GM18951 (cell line): ENCODE measurements around the gene GEMIN4.
"Not testable (repeated sequence)": the region's sequence is repeated elsewhere in the genome, so short reads cannot be mapped to it uniquely, and the experiment has no call there.

Experiments
- POLR2A ChIP-seq: IDR thresholded peaks from 4 replicates; pipeline ENCODE4 v1.6.1; 2011; ENCODE audit warnings: mild to moderate bottlenecking; ENCODE audit not compliant: insufficient read length, insufficient read depth; ENCODE audit errors: extremely low read depth
- in situ Hi-C: fragments of 300-500 bp; cut with MboI; formaldehyde crosslinking; loops from one replicate; pipeline ENCODE4 v1.12.0; 2022; ENCODE audit warnings: low sequenced_read_pairs, mixed read lengths, inconsistent platforms; ENCODE audit not compliant: unreplicated experiment

Gene GEMIN4

GRCh38 chr17:789160-789840 is 37.2 kb upstream of the GEMIN4 start:
- in situ Hi-C loops: loop anchor here (5.0 kb wide), 1 partner anchor 198 kb away; no protein-coding TSS in a partner anchor
- TF ChIP-seq POLR2A: no peak

DNA sequence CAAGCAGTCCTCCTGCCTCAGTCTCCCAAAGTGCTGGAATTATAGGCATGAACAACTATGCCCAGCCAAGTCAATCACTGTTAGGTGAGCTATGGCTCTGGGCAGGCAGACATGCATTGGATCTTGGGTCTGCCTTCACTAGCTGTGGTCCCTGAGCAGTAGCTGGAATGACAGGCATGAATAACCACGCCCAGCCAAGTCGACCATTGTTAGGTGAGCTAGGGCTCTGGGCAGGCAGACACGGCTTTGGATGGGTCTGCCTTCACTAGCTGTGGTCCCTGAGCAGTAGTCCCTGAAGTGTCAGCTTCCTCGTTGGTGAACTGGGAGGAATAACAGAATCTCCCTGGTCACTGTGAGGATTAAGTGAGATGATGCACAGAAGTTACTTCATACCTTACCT is 36.5 kb upstream of the GEMIN4 start:
- TF ChIP-seq POLR2A: no peak
- in situ Hi-C loops: loop anchor here (5.0 kb wide), 1 partner anchor 199 kb away; no protein-coding TSS in a partner anchor

DNA sequence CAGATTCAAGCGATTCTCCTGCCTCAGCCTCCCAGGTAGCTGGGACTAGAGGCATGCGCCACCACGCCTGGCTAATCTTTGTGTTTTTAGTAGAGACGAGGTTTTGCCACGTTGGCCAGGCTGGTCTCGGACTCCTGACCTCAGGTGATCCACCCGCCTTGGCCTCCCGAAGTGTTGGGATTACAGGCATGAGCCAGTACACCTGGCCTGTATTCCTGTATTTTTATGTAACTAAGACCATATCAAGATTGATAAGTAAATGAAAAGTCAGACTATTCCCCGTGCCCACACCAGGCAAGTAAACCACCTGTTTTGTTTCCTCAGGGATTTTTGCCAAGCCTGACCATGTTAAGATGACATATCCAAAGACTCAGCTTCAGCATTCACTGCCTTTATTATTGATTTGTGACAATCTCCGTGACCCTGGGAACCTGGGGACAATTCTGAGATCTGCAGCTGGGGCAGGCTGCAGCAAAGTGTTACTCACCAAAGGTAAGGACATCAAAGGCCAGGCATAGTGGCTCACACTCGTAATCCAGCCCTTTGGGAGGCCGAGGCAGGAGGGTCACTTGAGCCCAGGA is 35.7 kb upstream of the GEMIN4 start:
- in situ Hi-C loops: loop anchor here (5.0 kb wide), 1 partner anchor 200 kb away; no protein-coding TSS in a partner anchor

DNA sequence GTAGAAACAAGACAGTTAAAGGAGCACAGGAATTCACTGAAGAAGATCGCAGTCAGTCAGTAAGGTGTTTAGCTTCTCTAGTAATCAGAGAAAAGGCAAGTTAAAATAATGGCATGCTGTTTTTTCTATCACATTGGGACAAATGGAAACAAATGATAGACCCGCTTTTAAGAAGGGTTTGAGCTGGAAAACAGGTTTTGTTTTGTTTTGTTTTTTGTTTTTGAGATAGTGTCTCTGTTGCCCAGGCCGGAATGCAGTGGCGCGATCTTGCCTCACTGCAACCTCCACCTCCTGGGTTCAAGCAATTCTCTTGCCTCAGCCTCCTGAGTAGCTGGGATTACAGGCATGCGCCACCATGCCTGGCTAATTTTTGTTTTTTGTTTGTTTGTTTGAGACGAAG is 33.8 kb upstream of the GEMIN4 start:
- in situ Hi-C loops: loop anchor here (5.0 kb wide), 1 partner anchor 201 kb away; no protein-coding TSS in a partner anchor

More for the DNA sequence above, 35.7 kb upstream of the GEMIN4 start:
- TF ChIP-seq POLR2A: no peak

- TF ChIP-seq POLR2A: no peak
- in situ Hi-C loops: no loop called here
These were observed 32.1 kb upstream of the GEMIN4 start for GRCh38 chr17:784143-784542.

- TF ChIP-seq POLR2A: peak; percentile 91
- in situ Hi-C loops: no loop called here
These were observed 30.0 kb upstream of the GEMIN4 start, which contains the start of the genes GLOD4 and MRM3 for GRCh38 chr17:781805-782731. GLOD4 (minus strand) TSS chr17:782280; CDS start chr17:782255, 25 bp downstream. MRM3 (plus strand) TSS chr17:782353; CDS start chr17:782379, 26 bp downstream.

DNA sequence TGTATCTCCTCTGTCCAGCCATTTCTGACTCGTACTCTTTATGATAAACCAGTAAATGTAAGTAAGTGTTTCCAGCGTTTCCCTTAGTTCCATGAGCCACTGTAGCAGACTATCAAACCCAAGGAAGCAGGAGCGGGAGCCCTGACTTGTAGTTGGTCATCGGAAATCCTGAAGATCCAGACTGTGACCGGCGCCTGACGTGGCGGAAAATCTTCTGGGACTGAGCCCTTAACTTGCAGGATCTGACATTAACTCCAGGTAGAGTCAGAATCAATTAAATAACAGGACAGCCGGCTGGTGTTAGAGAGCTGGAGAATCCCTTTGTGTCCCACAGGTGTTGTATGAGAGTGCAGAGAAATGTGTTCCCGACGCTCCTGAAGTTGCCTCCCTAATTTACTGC is 26.0 kb upstream of the GEMIN4 start:
- no peak for TF ChIP-seq POLR2A
- in situ Hi-C loops: no loop called here

- in situ Hi-C loops: no loop called here
- no peak for TF ChIP-seq POLR2A
These were observed 22.2 kb upstream of the GEMIN4 start for GRCh38 chr17:774313-774584.

GRCh38 chr17:773467-774312 is 21.6 kb upstream of the GEMIN4 start:
- no peak for TF ChIP-seq POLR2A
- in situ Hi-C loops: no loop called here

GRCh38 chr17:773016-773415 is 21.0 kb upstream of the GEMIN4 start:
- in situ Hi-C loops: no loop called here
- no peak for TF ChIP-seq POLR2A

GRCh38 chr17:767076-767475 is 15.0 kb upstream of the GEMIN4 start:
- TF ChIP-seq POLR2A: no peak
- in situ Hi-C loops: no loop called here

- in situ Hi-C loops: no loop called here
- no peak for TF ChIP-seq POLR2A
These were observed 8.3 kb upstream of the GEMIN4 start for GRCh38 chr17:760371-760770.

- no peak for TF ChIP-seq POLR2A
- in situ Hi-C loops: no loop called here
These were observed 7.9 kb upstream of the GEMIN4 start for GRCh38 chr17:759964-760363.

DNA sequence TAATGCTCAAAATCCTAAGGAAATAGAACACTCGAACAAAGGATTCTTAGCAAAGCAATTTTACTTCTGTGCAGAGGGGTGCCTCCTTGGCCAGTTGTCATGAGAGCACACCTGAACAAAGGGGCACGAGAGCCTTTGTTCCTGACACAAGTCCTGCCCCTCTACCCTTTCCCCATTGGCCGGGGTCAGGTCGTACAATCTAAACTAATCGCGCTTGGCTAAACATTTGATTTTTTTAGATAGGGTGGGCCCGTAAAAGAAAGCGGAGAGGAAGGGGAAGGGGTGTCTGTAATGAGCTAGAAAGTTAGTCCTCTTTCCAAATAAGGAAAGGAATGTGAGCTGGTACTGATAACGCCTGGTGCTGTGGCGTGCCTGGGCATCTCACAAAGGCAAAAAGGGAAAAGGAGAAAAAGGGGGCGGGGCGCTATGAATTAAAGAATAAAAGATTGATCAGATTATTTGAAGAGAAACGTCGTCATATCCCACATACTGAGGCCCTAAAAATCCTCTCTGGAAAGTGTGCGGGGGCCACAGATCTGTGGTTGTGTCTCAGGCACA is 4.0 kb upstream of the GEMIN4 start:
- in situ Hi-C loops: not testable (repeated sequence)

- in situ Hi-C loops: not testable (repeated sequence)
These were observed 3.4 kb upstream of the GEMIN4 start for GRCh38 chr17:755319-755961.
